GM18951 (cell line): ENCODE measurements around the gene FTCDNL1.

Source experiments
- POLR2A ChIP-seq: IDR thresholded peaks from 4 replicates; pipeline ENCODE4 v1.6.1; 2011; ENCODE audit warnings: mild to moderate bottlenecking; ENCODE audit not compliant: insufficient read length, insufficient read depth; ENCODE audit errors: extremely low read depth
- in situ Hi-C: fragments of 300-500 bp; cut with MboI; formaldehyde crosslinking; loops from one replicate; pipeline ENCODE4 v1.12.0; 2022; ENCODE audit warnings: low sequenced_read_pairs, mixed read lengths, inconsistent platforms; ENCODE audit not compliant: unreplicated experiment

The FTCDNL1 gene

DNA sequence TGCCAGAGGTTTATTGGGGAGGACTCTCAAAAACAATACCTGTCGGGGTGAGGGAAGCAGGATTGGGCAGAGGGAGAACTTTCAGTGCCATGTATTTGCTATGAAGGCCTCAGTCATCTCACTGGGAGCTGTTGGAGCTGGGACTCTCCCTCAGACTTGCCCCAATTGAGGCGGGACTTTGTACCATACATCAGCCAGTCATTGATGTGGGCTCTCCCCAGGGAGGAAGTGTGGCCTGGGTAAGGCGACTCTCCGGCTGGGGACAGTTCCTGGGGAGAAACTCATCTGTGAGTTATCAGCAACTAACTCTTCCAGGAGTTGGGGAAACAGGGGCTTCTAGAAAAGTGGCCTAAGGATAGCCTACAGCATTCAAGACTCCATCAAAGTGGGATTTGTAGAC lies 66.5 kb downstream of the FTCDNL1 start:
- TF ChIP-seq POLR2A, result no peak
- in situ Hi-C loops, result no loop called here

DNA sequence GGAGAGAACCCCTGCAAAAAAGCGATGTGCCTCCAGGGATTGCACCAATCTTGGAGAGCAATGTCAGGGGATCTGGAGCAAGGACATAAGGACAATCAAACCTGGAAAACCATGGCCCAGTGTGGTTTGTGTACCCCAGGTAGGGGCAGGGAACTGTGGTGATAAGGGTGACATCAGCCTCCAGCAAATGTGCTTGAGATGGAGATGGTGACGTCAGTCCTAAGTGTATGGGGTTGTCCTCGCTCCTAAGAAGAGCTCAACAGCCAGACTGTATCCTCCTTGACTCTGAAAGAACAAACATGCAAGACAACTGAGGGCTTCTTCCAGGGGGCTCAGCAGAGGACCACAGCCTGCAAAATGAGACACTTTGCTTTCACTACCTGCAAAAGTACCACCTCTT lies 71.4 kb downstream of the FTCDNL1 start:
- no peak for TF ChIP-seq POLR2A
- in situ Hi-C loops, result no loop called here

DNA sequence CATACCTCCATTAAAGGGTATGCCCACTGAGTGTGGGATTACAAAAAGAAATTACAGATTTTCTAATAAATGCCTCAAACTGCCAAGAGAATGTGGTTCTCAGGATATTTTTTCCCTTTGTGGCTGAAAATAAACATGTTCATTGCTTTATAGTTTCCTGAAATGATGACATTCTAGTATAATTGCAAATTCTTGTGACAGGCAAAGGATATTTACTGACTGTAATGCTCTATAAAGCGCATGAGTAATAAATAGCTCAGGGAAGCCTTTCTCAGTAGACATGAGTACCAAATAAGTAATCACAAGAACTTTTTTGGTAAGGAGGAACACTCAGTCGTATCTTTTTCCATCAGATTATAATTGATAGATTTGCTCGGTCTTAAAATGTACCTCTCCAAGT lies 72.3 kb downstream of the FTCDNL1 start:
- in situ Hi-C loops, result no loop called here
- TF ChIP-seq POLR2A, result no peak

DNA sequence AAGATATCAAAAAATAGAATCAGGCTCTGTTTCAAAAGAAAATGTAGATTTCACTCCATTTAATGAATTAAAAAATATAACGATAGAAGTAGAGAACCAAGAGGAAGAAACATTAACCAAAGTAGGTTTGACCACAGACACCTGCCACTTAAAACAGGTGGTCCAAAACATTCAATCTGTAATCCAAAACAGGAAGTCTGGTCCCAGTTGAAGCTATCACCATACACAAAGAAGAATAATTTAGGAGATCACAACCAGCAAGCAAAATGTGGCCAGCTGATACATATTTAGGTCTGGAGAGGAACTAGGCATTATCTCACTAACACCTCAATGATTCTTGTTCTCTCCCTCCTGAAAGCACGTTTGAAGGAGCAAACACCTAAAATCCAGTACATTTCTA lies 73.1 kb downstream of the FTCDNL1 start:
- TF ChIP-seq POLR2A, result no peak
- in situ Hi-C loops, result no loop called here

DNA sequence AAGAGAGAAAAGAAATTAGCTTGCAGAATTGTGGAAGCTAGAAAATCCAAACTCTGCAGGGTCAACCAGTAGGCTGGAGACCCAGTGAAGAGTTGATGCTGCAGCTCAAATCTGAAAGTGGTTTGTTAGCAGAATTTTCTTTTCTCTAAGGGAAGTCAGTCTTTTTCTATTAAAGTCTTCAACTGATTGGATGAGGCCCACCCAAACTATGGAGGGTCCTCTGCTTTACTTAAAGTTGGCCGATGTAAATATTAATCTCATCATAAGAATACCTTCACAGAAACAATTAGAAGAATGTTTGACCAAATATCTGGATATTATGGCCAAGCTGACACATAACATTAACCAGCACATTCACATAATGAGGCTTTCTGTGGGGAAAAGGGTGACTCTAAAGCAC lies 73.7 kb downstream of the FTCDNL1 start:
- TF ChIP-seq POLR2A, result no peak
- in situ Hi-C loops, result no loop called here

DNA sequence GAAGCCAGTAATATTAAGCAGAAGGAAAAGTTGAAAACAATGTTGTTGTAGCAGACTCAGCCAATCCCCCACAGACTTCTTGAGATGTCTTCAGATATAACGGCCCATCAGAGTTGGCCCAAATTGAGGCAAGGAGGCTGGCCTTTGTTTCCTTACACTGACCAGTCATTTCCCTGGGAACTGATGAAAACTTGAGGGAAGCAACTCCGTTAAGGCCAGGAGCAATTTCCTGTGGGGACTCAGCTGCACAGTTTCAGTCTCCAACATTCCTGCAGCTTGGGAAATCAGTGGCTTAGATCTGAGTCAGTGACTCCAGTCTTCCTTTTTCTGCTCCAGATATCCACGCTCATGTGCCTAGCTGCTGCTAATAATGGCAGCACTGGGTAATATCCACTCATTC lies 75.7 kb downstream of the FTCDNL1 start:
- in situ Hi-C loops, result no loop called here

DNA sequence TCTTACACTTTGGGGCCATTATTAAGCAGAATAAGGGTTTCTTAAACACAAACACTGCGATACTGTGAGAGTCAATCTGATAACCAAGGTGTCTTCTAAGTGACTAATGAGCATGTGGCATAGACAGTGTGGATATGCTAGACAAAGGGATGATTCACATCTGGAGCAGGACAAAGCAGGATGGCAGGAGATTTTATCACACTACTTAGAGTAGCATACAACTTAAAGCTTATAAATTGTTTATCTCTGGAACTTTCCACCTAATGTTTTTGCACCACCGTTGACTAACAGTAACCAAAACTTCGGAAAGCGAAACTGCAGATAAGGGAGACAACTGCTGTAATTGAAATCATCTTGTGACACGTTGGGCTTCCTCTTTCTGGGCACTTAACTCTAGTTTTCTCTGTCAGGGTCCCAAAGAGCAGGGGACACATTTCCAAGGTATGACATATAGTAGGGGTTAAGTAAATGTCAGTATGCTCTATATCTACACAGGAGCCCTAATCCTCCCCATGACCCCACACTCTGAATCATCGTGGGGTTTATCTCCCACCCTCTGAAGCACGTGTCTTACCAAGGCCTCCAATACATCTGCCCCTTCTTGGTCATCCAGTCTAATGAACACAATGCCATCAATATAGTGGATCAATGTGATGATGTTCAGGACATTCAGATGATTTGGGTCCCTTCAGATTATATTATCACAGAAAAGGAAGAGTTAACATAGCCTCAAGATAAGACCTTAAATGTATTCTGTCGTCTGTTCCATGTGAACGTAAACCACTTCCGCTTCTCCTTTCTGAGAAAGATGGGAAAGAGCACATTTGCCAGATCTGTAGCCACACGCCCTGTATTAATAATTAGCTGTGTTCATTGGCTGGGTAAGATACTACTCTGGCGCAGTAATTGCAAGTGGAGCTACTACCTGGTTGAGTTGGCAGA lies 78.7 kb downstream of the FTCDNL1 start:
- TF ChIP-seq POLR2A, result no peak
- in situ Hi-C loops, result no loop called here

More for the DNA sequence above, 75.7 kb downstream of the FTCDNL1 start:
- TF ChIP-seq POLR2A, result no peak

DNA sequence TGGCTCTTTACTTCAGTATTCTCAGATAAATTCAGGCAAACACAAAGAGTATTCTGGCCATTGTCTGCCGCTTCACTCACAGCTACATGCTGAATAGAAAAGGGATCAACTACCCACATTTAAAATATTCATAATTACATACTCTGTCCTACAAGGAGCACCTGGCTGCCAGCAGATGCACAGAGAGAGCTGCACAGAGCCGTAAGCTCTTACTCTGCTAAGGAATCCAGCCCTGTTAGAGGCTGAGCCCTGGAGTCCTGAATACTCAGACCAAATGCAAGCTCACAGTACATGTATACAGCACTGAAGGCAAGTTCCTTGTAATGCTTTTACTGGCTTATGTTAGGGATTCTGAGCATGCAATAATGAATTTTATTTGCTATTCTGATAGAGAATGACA lies 80.3 kb downstream of the FTCDNL1 start:
- in situ Hi-C loops, result no loop called here
- no peak for TF ChIP-seq POLR2A

DNA sequence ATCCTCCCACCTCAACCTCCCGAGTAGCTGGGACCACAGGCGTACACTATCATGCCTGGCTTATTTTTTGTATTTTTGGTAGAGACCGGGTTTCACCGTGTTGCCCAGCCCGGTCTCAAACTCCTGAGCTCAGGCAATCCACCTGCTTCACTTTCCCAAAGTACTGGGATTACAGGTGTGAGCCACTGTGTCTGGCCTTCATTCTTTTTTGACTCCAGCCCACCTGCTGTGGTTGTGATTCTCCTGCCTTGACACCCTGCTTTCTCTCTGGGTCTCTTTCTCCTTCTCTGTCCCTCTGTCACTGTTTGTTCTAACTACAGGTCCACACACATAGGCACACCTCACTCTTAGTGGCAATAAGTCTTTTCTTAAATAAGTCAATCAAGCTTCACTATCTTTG lies 85.3 kb downstream of the FTCDNL1 start:
- in situ Hi-C loops, result no loop called here
- no peak for TF ChIP-seq POLR2A

DNA sequence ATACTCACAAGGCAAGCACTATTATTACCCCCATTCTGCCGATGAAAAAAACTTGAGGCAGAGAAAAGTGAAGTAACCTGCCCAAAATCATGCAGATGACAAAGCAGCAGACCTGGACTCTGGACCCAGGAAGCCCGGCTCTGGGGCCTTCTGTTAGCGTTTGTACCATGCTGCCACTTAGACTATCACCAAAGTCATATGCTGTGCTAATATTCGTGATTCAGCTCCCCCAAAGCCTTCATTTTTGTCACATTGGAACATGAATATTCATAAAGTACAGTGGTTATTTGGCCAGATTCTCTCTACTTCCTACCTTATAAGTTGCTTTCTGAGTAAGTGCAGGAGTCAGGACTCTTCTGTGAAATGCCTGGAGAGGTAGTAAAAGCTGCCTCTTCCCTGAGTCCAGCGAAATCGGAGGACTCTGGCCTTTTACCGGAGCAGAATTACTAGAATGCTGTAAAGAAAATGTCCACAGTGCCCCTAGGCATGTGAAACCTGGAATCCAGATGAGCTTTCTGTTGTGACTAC lies 86.7 kb downstream of the FTCDNL1 start:
- no peak for TF ChIP-seq POLR2A
- in situ Hi-C loops, result no loop called here

DNA sequence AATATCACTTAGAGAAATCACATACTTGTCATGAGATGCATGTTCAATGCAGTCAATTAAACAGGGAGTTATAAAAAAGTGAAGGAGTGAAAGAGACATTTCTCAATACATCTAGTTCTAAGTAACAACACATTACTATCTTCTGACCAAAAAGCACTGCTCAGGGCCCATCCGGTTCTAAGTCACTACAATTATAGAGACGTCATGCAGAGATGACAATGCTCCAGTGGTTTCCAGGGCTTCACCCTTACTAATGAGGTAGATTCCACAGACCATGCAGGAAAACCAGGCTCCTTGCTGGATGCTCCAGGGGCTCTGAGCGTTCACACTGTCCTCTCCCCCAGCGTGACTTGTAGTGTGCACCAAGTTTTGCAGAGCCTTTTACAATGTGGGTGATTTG lies 88.0 kb downstream of the FTCDNL1 start:
- no peak for TF ChIP-seq POLR2A

DNA sequence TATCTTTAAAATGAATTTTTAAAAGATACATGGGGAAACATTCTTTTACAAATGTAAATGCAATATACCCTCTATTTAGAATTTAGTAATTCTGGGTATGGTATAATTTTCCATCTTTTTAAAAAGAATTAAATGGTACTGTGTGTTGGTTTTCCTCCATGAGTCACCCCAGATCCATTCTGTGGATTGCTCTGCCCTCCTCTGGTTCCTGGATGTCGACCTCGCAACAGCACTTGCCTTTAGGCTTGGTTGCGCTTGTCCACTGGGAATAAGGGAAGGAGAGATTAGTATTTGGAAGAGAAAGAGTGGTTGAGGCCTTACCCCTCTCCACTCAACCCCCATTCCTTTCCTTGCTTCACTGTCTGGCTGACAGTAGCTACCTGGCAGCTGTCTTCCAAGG lies 90.4 kb downstream of the FTCDNL1 start:
- TF ChIP-seq POLR2A, result no peak
- in situ Hi-C loops, result no loop called here

More for the DNA sequence above, 88.0 kb downstream of the FTCDNL1 start:
- in situ Hi-C loops, result no loop called here

DNA sequence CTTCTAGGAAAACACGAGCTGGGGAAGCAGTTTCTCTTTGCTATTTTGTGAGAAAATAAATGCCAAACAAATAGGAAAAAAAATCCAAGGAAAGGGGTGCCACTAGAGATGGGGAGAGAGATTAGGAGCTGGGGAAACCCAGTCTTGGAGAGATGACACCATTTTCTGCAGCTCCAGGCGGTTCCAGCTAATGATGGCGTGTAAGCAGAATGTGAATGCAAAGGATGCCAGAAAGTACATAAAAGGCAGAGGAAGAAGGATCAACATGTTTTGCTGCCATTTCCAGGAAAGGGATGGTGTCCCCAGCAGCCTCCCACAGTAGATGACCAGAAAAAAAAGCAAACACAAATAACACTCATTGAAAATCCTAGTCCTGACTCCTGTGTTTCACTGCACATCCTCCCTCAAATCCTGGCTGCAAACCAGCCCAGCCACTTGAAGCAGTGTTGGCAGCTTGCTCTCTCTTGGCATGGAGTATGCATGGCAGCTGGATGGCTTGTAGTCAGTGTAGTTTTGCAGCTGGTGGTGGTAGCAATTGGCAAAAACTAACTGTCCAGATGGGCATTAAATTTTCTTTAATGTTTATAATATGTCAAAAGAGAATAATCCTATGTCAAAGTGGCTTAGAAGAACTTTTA lies 93.6 kb downstream of the FTCDNL1 start:
- in situ Hi-C loops, result no loop called here
- no peak for TF ChIP-seq POLR2A

DNA sequence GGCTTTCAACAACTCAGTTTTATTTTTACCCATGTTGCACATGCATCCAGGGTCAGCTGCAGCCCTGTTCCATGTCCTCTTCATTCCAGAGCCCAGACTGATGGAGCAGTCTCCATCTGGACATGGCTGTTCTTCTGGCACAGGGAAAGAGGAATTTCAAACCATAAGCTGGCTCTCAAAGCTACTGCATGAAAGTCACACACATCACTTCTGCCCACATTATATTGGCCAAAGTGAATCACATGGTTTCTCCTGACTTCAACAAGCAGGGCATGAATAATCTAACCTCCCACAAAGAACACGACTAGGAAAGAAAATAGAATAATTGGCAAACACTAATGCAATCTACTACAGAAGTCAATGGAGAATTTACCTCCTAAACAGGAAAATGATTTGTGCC lies 94.2 kb downstream of the FTCDNL1 start:
- TF ChIP-seq POLR2A, result no peak
- in situ Hi-C loops, result no loop called here
